Peyer's patch (tissue), 4 donors: ENCODE results near the gene COL8A1. TPM values are rescaled to one million over a fixed set of nuclear protein-coding genes. Genes with fewer than 3 reads are reported as not detected.

Experiments
- DNase-seq, 3 donors: peaks; one replicate each; pipeline ENCODE4 v3.0.0-alpha.2; 2017 to 2019
- H3K27ac ChIP-seq, 4 donors: fragments of 200-600 bp; sonication (generic); one replicate each; pipeline ENCODE4 v1.5.1; 2016 to 2019
- H3K27me3 ChIP-seq, 2 donors: fragments of 200-600 bp; sonication (generic); one replicate each; pipeline ENCODE4 v1.5.1; 2019
- H3K36me3 ChIP-seq, 3 donors: fragments of 200-600 bp; sonication (generic); one replicate each; pipeline ENCODE4 v1.5.1; 2016 to 2019
- H3K4me1 ChIP-seq, 4 donors: fragments of 200-600 bp; sonication (generic); one replicate each; pipeline ENCODE4 v1.5.1; 2016 to 2019
- H3K4me3 ChIP-seq, 4 donors: fragments of 200-600 bp; sonication (generic); 1 replicate in 3 of 4; 2 replicates in 1 of 4; pipeline ENCODE4 v1.5.1; 2016 to 2019; ENCODE audit warnings: mild to moderate bottlenecking in 1 of 4
- H3K9me3 ChIP-seq, 4 donors: fragments of 200-600 bp; sonication (generic); one replicate each; pipeline ENCODE4 v1.5.1; 2016 to 2019; ENCODE audit warnings: mild to moderate bottlenecking in 1 of 4
- POLR2A ChIP-seq, 2 donors: fragments of 450-650 bp; IDR thresholded peaks; one replicate each; pipeline ENCODE4 v1.5.1; 2017; ENCODE audit warnings: antibody characterized with exemption in 2 of 2, mild to moderate bottlenecking in 2 of 2, moderate library complexity in 2 of 2
- total RNA-seq, 4 donors: library from RNA; depleted of rRNA; stranded (reverse); fragments of >200 nt; gene quantifications; one replicate each; pipeline ENCODE4 v1.1.0, GENCODE V29; 2016
- TF ChIP-seq, protein P1 (sequence below), 6 experiments: fragments of 450-650 bp in 4 of 6; fragments of 200-600 bp in 2 of 6; sonication (generic) in 1 of 6; IDR thresholded peaks; one replicate each; pipeline ENCODE4 v1.5.1; 2017 to 2019; ENCODE audit warnings: antibody characterized with exemption in 6 of 6, mild to moderate bottlenecking in 3 of 6, moderate library complexity in 1 of 6

The COL8A1 gene
- total RNA-seq, 4 donors from 2014 or later: 2.3 to 5.3 (median 3.3) TPM; not detected in 1

DNA sequence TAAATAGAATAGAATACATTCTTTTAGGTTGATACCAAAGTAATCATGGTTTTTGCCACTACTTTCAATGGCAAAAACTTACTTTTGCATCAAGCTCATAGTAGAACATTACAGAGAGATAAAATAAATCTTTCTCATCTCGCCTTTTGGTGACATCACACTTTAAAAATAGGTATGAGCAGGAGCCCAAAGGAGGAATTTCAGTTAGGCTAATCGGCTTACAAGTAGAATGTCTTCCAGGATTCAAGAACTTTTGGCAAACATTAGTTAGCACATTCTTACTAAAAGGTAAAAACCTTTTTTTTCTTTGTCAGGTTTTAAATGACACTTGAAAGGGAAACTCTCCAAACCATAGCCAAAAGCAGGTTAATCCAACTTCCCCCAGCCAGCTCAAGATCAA is 119.6 kb downstream of the COL8A1 start:
- H3K4me3 ChIP-seq: no peak overlapping the region
- H3K36me3 ChIP-seq: no peaks in the 10 kb centered on the region
- H3K9me3 ChIP-seq: no peaks in the 10 kb centered on the region
- TF ChIP-seq POLR2A (IDR thresholded peaks at IDR 0.05): no peak
- TF ChIP-seq, protein P1, sequence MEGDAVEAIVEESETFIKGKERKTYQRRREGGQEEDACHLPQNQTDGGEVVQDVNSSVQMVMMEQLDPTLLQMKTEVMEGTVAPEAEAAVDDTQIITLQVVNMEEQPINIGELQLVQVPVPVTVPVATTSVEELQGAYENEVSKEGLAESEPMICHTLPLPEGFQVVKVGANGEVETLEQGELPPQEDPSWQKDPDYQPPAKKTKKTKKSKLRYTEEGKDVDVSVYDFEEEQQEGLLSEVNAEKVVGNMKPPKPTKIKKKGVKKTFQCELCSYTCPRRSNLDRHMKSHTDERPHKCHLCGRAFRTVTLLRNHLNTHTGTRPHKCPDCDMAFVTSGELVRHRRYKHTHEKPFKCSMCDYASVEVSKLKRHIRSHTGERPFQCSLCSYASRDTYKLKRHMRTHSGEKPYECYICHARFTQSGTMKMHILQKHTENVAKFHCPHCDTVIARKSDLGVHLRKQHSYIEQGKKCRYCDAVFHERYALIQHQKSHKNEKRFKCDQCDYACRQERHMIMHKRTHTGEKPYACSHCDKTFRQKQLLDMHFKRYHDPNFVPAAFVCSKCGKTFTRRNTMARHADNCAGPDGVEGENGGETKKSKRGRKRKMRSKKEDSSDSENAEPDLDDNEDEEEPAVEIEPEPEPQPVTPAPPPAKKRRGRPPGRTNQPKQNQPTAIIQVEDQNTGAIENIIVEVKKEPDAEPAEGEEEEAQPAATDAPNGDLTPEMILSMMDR (IDR thresholded peaks at IDR 0.05): no peak
- no peak overlapping the region for H3K27ac ChIP-seq
- no peak for DNase-seq
- H3K27me3 ChIP-seq: no peaks in the 10 kb centered on the region
- H3K4me1 ChIP-seq: no peaks in the 10 kb centered on the region

DNA sequence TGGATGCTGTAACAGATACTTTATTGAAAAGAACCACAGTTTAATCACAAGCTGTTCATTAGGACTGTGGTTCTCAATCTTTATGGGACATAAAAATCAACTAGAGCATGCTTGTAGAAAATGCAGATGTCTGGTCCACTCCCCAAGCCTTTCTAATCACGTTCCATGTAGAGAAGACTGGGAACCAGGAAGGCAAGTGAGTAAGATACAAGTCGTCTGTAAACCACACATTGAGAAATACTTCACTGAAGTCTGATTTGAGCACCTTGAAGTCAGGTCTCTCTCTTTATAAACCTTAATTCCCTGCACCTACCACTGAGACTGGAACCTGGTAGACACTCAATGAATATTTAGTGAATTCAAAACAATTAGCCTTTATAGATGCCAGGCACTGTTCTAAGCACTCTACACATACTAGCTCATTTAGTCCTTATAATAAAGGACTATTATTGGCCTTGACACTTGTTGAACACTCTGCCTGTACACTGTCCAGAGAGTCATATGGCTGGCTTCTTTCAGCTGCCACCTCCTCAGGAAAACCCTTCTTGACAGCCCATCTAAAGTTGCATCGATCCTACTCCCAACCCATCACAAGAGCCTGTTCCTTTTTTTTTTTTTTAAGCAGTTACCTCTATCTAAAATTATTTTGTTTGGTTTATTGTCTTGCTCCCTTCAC is 120.2 kb downstream of the COL8A1 start:
- Histone ChIP-seq H3K4me1 (no peaks in the 10 kb centered on the region), H3K9me3 (no peaks in the 10 kb centered on the region), H3K27me3 (no peaks in the 10 kb centered on the region), H3K27ac (no peak overlapping the region), H3K4me3 (no peak overlapping the region), H3K36me3 (no peaks in the 10 kb centered on the region)
- TF ChIP-seq, protein P1 (IDR thresholded peaks at IDR 0.05): no peak
- TF ChIP-seq POLR2A (IDR thresholded peaks at IDR 0.05): no peak
- DNase-seq: no peak

DNA sequence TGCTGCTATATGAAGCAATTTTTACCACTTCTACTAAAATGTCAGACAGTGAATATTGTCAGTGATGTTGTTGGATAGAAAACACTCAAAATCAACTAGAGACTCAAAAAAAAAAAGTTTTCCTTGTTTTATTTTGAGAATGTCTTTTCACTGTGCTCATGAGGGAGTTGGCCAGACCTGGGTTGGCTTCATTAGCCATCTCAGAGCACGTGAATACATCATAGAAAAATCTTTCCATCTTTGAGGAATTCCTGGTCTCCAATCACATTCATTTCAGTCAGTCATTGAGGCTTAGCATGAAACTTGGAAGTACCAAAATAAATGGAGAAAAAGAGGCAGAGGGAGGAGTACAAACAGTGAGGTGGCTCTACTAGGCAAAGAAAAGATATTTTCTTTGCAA is 121.6 kb downstream of the COL8A1 start:
- H3K36me3 ChIP-seq: no peaks in the 10 kb centered on the region
- no peak for DNase-seq
- H3K4me3 ChIP-seq: no peak overlapping the region
- TF ChIP-seq POLR2A (IDR thresholded peaks at IDR 0.05): no peak
- TF ChIP-seq, protein P1 (IDR thresholded peaks at IDR 0.05): no peak
- no peak overlapping the region for H3K27ac ChIP-seq
- H3K9me3 ChIP-seq: no peaks in the 10 kb centered on the region
- H3K27me3 ChIP-seq: no peaks in the 10 kb centered on the region
- H3K4me1 ChIP-seq: no peaks in the 10 kb centered on the region

DNA sequence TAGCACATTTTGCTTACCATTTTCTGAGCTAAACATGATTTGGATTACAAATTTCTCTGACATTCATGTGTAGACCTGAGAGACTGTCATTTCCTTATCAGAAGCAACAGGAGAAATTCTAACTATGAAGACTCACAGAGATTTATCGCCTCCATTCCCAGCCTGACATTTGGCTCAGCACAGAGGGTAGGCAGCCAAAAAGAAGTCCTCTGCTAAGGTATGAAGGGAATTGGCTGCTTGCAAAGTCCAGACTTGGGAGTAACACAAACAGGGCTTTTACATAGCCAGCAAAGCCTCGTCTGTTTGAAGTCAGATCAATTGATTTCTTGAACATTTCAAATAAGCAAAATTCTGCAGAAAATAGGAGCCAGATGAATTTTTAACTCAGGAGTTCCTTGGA is 122.2 kb downstream of the COL8A1 start:
- no peak for DNase-seq
- H3K4me1 ChIP-seq: no peaks in the 10 kb centered on the region

DNA sequence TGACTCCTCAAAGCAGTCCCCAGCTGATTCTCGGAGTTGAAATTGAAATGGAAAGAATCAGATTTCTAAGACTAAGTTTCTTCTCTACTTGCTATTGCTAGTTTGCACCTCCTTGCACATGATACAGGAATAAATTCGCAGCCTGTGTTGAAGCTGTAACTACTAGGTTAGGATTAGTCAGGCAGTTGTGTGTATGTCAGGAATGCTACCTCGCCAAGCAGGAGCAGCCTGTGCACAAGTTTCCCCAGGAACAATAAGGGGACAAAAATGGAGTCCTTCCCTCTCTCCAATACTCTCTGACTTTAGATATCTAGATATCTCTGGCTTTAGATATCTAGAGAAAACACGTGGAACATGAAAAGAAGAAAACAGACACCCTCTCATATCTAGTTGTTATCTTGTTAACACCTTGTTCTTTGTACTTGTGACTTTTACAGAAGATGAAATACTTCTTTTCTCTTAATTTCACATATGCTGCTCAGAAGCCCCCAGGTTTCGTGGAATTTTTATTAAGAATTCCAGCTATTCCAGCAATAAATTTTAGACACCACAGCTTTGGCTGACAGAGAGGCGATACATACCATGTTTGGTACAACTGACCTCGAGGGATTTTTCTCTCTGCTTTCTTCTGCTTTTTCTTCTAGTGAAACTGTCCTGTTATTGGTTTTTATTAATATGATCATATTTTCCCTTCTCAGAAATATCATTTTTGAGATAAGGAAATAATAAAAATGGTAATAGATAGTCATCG is 123.2 kb downstream of the COL8A1 start:
- no peak for DNase-seq
- Histone ChIP-seq H3K4me3 (no peak overlapping the region), H3K9me3 (no peaks in the 10 kb centered on the region), H3K27me3 (no peaks in the 10 kb centered on the region), H3K36me3 (no peaks in the 10 kb centered on the region), H3K4me1 (no peaks in the 10 kb centered on the region), H3K27ac (no peak overlapping the region)
- TF ChIP-seq, protein P1 (IDR thresholded peaks at IDR 0.05): no peak
- TF ChIP-seq POLR2A (IDR thresholded peaks at IDR 0.05): no peak

More for the DNA sequence above, 122.2 kb downstream of the COL8A1 start:
- H3K27ac ChIP-seq: no peak overlapping the region
- no peaks in the 10 kb centered on the region for H3K9me3 ChIP-seq
- no peak overlapping the region for H3K4me3 ChIP-seq
- H3K27me3 ChIP-seq: no peaks in the 10 kb centered on the region
- H3K36me3 ChIP-seq: no peaks in the 10 kb centered on the region
- no peak for TF ChIP-seq POLR2A (IDR thresholded peaks at IDR 0.05)
- TF ChIP-seq, protein P1 (IDR thresholded peaks at IDR 0.05): no peak
